NCI-H82 (cell line): ENCODE results near the gene DDX1.
"Not testable (repeated sequence)": the region's sequence is repeated elsewhere in the genome, so short reads cannot be mapped to it uniquely, and the experiment has no call there.

ENCODE experiments used
- DNase-seq: peaks from one replicate; lab custom pipeline; 2025; lab: John Stamatoyannopoulos, UW

Gene DDX1

DNA sequence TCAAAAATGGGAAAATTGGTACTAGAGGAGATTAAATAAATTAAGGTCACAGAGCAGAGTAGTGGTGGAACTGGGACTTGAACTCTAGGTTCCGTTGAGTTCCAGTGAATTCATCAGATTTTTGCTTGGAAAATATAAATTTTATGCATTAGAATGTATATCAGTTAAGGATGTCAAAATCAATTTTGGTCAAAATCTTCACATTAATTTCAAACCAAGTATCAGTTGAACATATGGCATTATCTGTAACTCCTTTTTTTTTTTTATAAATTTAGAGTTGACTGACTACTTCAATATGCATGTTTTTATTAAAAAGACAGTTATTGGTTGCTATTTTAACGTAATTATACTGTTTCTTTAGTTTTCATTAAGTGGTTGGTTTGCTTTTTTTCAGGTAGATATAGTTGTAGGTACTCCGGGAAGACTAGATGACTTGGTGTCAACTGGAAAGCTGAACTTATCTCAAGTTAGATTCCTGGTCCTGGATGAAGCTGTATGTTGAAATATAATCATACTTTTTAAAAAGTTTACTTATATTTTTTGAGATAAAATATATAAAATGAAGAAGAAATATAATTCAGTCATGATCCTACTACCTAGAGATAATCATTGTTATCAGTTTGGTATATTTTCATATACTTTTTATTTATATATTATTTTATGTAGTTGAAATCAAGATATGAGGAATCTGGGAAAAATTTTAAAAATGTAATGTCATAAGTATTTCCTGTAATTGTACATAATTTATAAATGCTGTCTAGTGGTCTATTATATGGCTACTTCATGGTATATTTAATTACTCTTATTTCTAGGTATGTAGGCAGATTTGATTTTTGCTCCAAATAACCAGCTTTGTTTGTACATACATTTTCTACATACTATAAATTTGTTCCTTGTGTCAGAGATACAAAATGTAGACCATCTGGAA is 25.4 kb downstream of the DDX1 start:
- DNase-seq, result no peak

DNA sequence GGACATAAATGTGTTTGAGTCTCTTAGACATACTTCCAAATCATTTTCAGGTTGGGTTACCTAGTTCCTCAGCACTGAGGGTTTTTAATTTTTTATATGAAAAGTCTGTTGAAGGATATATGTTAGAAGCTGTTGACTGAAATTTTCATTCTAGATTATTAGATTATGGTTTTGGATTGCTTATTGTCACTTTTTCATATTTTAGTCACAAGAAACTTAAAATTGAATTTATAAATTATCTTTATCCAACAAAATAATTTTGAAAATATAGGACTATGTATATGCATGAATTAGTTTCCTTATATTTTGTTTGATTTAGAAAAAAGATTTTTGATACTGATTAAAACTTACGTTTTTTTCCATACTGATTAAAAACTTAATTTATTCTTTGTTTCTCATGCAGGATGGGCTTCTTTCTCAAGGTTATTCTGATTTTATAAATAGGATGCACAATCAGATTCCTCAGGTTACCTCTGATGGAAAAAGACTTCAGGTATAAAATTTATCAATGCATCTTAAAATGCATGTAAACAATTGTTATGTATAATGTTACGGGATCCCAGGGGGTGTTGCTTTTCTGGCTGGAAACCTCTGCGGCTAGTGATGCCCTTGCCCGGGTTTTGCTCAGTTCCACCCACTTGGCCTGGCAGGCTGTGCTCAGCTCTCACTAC is 26.2 kb downstream of the DDX1 start:
- no peak for DNase-seq

GRCh38 chr2:15618449-15618855 is 26.8 kb downstream of the DDX1 start:
- no peak for DNase-seq

DNA sequence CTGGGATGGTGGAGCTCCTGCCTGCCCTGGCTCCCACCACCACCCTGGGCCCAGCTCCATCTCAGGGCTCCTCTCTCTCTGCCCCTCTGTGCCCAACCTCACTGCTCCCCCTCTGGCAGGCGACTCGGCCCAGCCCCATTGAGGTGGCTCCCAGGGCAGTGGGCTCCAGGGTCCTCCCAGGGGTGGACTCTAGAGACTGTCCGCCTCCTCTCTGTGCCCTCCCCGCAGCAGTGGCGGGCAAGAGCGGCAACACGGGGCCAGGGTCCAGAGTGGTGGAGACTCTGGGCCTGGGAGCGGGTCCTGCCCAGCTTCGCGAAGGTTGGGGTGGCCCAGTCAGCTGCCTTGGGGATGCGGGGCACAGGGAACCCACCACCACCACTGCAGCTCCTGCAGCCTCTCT is 27.4 kb downstream of the DDX1 start:
- DNase-seq, result no peak

DNA sequence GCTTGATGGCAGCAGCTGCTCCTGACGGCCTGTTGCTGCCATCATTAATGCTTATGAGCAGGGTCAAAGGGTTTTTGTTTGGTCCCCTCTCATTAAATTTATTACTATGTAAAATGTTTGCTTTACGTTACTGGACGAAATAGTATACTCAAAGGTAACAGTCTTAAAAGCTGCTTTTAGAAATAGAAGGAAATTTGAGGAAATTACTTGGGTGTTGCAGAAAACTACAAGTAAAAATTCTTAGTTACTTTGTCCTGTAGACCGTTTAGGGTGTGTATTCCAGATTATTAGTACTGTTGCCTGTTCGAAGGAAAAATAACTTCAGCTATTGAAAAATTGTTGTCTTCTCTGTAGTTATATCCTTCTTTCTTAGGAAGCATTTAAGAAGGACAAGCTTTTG is 27.8 kb downstream of the DDX1 start:
- no peak for DNase-seq

DNA sequence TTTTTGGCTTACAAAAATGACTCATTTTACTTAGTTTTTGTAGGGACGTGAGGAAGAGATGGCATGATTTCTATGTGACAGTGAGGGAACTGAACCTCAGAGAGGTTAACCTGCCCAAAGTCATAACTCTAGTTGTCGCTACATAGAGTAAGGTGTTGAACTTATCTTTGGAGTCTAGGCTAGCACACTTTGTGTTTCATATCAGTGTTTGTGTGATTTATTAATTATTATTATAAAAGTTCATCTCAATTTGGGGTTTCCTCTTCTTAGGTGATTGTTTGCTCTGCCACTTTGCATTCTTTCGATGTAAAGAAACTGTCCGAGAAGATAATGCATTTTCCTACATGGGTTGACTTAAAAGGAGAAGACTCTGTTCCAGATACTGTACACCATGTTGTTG is 28.3 kb downstream of the DDX1 start:
- DNase-seq, result no peak

- no peak for DNase-seq
Measured at GRCh38 chr2:15620340-15620739, 28.7 kb downstream of the DDX1 start.

DNA sequence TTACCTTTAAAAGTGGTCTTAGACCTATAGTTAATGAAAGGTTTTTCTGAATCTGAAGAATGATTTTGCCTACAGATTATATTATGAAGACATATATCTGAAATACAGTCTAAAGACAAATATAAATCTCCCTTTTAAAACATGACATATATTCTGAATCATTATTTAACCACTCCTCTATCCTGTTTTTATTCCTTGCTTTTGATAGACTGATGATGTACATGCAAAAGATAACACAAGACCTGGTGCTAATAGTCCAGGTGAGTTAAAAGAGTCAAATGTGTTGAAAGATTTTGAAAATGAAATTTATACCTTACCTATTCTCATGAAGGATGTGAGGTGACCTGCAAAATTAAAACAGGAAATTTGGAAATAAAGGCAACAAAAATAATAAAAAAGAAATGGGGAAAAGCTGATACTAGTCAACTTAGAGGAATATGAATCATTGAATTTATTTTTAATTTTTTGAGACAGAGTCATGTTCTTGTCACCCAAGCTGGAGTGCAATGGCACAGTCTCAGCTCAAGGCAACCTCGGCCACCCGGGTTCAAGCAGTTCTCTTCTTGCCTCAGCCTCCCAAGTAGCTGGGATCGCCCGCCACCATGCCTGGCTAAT is 29.3 kb downstream of the DDX1 start:
- no peak for DNase-seq

DNA sequence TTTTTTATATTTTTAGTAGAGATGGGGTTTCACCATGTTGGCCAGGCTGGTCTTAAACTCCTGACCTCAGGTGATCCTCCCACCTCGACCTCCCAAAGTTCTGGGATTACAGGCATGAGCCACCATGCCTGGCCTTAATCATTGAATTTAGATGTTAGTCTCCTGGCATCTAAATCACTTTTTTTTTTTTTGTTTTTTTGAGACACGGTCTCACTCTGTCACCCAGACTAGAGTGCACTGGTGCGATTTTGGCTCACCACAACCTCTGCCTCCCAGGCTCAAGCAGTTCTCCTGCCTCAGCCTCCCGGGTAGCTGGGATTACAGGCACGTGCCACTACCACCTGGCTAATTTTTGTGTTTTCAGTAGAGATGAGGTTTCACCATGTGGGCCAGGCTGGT is 29.8 kb downstream of the DDX1 start:
- not testable (repeated sequence) for DNase-seq

DNA sequence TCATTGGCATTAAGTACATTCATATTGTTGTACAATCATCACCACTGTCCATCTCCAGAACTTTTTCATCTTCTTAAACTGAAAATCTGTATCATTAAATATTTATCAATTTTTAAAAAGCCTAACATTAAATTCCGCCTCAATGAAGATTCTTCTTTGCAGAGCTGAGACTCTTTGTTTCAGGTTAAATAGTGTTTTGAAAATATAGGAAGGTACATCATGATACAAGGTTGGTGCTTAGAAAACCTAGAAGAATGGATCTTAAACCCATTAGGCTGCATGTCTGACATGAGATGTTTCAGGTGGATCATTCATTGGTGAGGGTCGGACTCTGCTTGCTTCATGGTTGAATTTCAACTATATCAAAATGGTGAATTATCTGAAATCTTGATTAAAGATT is 30.5 kb downstream of the DDX1 start:
- DNase-seq, result no peak

DNA sequence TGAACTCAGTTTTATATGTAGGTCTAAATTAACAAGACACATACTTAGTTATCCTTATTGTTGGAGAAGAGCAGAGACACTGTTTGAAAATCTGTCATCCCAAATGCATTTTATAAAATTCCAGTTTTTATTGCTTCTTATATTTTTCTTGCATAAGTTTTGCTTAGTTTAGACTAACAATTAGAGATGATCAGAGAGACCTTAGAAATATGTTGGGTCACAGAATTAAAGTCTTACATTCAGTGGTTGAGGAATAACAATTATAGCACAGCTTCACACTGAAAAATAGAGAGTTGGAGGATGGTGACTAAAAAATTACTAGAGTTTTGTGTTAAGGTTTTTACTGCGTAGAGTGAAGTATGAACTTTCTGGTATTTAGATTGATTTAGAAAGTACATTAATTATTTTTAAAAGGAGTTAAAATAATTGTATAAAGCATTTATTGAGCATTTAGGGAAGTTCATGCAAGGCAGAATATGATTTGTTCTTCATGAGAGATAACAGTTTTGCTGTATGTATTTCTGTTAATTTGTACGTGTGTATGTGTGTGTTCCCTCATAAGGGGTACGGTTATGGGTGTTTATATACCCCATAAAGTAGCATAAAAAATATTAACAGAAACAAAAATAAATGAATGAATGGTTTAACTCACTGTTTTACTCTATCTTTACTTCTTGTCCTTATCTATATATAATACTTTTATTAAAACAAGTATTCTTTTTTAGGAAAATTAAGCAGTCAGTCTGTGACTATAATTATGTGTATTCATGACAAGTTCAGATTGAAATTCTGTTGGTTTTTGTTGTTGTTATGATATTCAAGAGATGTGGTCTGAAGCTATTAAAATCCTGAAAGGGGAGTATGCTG is 31.2 kb downstream of the DDX1 start:
- no peak for DNase-seq

DNA sequence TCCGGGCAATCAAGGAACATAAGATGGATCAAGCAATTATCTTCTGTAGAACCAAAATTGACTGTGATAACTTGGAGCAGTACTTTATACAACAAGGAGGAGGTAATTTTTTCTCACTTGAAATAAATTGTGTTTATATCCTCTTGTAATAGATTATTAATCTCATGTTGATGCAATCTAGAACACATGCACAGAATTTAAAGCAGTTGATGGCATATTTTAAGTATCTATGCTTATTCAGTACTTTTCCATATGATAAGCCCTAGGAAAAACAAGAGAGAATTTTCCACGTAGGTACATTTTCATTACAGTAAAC is 31.8 kb downstream of the DDX1 start:
- DNase-seq, result no peak

GRCh38 chr2:15623898-15624541 is 32.4 kb downstream of the DDX1 start:
- no peak for DNase-seq

GRCh38 chr2:15624903-15625302 is 33.2 kb downstream of the DDX1 start:
- no peak for DNase-seq

DNA sequence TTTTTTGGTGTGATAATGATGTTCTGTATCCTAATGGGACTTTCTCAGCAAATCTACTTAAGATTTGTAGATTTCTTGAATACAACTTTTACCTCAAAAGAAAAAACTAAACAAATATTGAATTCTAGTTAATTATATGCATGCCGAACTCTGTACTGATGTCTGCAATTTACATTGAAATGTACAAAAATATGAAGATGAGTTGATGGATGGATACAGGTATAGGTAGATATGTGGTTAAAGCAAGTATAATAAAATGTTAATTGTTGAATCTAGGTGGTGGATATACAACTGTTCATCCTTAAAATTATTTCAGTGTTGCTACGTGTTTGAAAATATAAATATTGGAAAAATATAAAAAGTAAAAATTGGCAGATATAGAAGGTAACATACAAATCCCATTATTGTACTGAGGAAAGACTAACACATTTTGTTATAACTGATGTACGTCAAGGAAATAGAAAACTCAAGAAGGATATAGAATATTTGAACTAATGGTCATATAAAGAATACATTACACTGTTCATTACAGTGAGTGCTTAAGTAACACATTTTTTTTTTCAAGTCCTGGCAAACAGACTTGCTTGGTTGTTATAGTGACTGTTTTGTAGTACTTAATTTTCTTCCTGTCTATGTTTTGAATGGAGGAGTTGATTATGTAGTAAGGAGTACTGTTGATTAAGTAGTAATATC is 33.8 kb downstream of the DDX1 start:
- DNase-seq, result no peak

GRCh38 chr2:15626126-15626525 is 34.5 kb downstream of the DDX1 start:
- no peak for DNase-seq

- DNase-seq, result no peak
Measured at GRCh38 chr2:15626967-15627366, 35.3 kb downstream of the DDX1 start.

DNA sequence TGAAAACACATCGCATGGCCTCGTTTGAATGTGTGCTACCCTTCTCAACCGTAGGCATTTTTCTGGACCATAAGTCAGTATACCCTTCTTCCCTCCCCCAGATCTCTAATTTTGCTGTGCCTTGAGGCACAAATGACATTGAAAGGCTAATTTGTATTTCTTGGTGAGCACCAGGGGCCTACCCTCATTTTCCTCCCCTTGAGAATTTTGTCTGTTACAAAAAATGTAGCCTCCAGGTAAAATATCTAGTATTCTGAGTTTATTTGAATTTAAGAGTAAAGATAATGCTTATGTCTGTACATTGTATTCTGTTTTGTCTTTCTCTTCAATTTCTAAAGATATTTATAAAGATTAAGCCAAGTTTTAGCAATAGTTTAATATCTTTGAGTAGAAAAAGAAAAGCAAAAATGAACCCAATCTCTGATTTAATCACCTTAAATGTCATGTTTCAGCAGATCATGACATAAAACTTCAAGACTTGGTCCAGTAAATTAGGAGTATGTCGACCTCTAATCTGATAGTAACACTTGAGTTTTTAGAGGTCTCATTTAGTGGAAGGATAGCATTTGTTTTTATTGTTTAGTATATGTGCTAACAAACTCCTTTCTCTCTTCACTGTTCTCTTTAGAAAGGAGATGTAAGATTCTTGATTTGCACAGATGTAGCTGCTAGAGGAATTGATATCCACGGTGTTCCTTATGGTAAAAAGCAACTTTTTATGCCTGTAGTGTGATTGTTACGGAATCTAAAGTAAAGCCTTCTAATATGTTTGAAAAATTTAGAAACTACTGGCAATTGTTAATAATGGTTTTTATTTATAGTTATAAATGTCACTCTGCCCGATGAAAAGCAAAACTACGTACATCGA is 36.4 kb downstream of the DDX1 start:
- no peak for DNase-seq

DNA sequence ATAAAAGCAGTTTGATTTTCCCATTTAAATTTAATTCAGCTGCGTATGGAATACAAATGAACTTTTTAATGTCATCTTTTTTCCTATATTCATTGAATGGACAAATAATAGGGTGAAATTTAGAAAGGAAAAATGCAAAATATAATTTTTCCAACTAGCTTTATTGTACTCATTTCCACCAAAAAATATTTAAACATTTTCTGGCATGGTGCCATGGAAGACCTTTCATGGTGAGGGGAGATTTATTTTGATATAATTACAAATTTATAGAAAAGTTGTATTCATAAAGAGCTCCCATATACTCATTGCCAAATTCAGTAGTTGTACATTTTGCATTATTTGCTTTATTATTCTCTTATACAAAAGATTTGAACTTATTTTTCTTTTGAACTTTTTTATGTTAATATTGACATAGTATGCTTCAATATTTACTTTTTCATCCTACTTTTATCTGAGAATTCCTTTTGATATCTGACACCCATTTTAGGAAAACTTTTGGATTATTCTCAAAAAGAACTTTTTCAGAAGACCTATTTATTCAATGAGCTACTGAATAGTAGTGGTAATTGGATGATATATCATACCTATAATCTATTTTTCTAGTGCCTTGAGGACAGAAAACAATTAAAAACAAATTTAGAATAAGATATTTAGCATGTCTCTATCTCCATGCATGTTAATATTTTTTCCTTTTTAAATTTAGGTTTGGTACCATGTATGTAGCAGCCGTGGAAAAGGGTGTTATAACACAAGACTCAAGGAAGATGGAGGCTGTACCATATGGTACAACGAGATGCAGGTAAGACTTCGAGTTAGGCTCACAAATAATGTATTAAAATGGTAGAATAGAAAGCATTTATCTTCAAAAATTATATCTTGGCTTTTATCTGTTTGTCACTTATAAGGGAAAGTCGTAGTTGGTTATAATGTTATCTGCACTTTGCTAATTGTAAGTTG is 37.5 kb downstream of the DDX1 start:
- no peak for DNase-seq
